ENCODE measurements around the gene APOBEC3G.
A peak's percentile ranks its signal among the peaks of the same experiment; 100 is the strongest.

Gene APOBEC3G

GRCh38 chr22:39129081-39129480 lies 52.0 kb downstream of the APOBEC3G start:
- H3K36me3 ChIP-seq (ENCODE audit: control insufficient read depth, insufficient read depth, low read length) = no peaks in the 10 kb centered on the region
- no peak overlapping the region for H3K4me3 ChIP-seq (ENCODE audit: low read depth, low read length)
- no peak overlapping the region for H3K27ac ChIP-seq (ENCODE audit: low read depth, low read length)
- H3K4me1 ChIP-seq (ENCODE audit: control insufficient read depth, insufficient read depth, low read length) = peaks cover 16% of the 10 kb centered on the region
- H3K9me3 ChIP-seq (ENCODE audit: control insufficient read depth, insufficient read depth, low read length) = no peaks in the 10 kb centered on the region
- H3K9ac ChIP-seq (ENCODE audit: low read depth, low read length) = no peak overlapping the region
- H3K27me3 ChIP-seq (ENCODE audit: control insufficient read depth, insufficient read depth, low read length) = no peaks in the 10 kb centered on the region

- Histone ChIP-seq H3K4me1 (ENCODE audit: control insufficient read depth, insufficient read depth, low read length) (peaks cover 12% of the 10 kb centered on the region), H3K27ac (ENCODE audit: low read depth, low read length) (no peak overlapping the region), H3K9me3 (ENCODE audit: control insufficient read depth, insufficient read depth, low read length) (no peaks in the 10 kb centered on the region), H3K36me3 (ENCODE audit: control insufficient read depth, insufficient read depth, low read length) (no peaks in the 10 kb centered on the region), H3K4me3 (ENCODE audit: low read depth, low read length) (no peak overlapping the region), H3K27me3 (ENCODE audit: control insufficient read depth, insufficient read depth, low read length) (no peaks in the 10 kb centered on the region), H3K9ac (ENCODE audit: low read depth, low read length) (no peak overlapping the region)
Measured at GRCh38 chr22:39129746-39130145, 52.7 kb downstream of the APOBEC3G start.

GRCh38 chr22:39130152-39130704 lies 53.2 kb downstream of the APOBEC3G start:
- Histone ChIP-seq H3K9me3 (ENCODE audit: control insufficient read depth, insufficient read depth, low read length) (no peaks in the 10 kb centered on the region), H3K27ac (ENCODE audit: low read depth, low read length) (no peak overlapping the region), H3K27me3 (ENCODE audit: control insufficient read depth, insufficient read depth, low read length) (no peaks in the 10 kb centered on the region), H3K9ac (ENCODE audit: low read depth, low read length) (no peak overlapping the region), H3K36me3 (ENCODE audit: control insufficient read depth, insufficient read depth, low read length) (no peaks in the 10 kb centered on the region), H3K4me1 (ENCODE audit: control insufficient read depth, insufficient read depth, low read length) (peaks cover 12% of the 10 kb centered on the region), H3K4me3 (ENCODE audit: low read depth, low read length) (no peak overlapping the region)

GRCh38 chr22:39130892-39131855 lies 54.1 kb downstream of the APOBEC3G start:
- H3K9me3 ChIP-seq (ENCODE audit: control insufficient read depth, insufficient read depth, low read length) = no peaks in the 10 kb centered on the region
- peak overlapping the region; percentile 23 for H3K27ac ChIP-seq (ENCODE audit: low read depth, low read length)
- H3K4me1 ChIP-seq (ENCODE audit: control insufficient read depth, insufficient read depth, low read length) = peaks cover 12% of the 10 kb centered on the region
- no peak overlapping the region for H3K4me3 ChIP-seq (ENCODE audit: low read depth, low read length)
- H3K27me3 ChIP-seq (ENCODE audit: control insufficient read depth, insufficient read depth, low read length) = no peaks in the 10 kb centered on the region
- H3K9ac ChIP-seq (ENCODE audit: low read depth, low read length) = no peak overlapping the region
- no peaks in the 10 kb centered on the region for H3K36me3 ChIP-seq (ENCODE audit: control insufficient read depth, insufficient read depth, low read length)

GRCh38 chr22:39132281-39132680 lies 55.2 kb downstream of the APOBEC3G start:
- Histone ChIP-seq H3K27me3 (ENCODE audit: control insufficient read depth, insufficient read depth, low read length) (no peaks in the 10 kb centered on the region), H3K27ac (ENCODE audit: low read depth, low read length) (no peak overlapping the region), H3K36me3 (ENCODE audit: control insufficient read depth, insufficient read depth, low read length) (no peaks in the 10 kb centered on the region), H3K4me3 (ENCODE audit: low read depth, low read length) (no peak overlapping the region), H3K4me1 (ENCODE audit: control insufficient read depth, insufficient read depth, low read length) (peaks cover 12% of the 10 kb centered on the region), H3K9me3 (ENCODE audit: control insufficient read depth, insufficient read depth, low read length) (no peaks in the 10 kb centered on the region), H3K9ac (ENCODE audit: low read depth, low read length) (no peak overlapping the region)

- no peak overlapping the region for H3K27ac ChIP-seq (ENCODE audit: low read depth, low read length)
- peaks cover 12% of the 10 kb centered on the region for H3K4me1 ChIP-seq (ENCODE audit: control insufficient read depth, insufficient read depth, low read length)
Measured at GRCh38 chr22:39132871-39133524, 55.9 kb downstream of the APOBEC3G start.

GRCh38 chr22:39133871-39134270 lies 56.8 kb downstream of the APOBEC3G start:
- Histone ChIP-seq H3K4me1 (ENCODE audit: control insufficient read depth, insufficient read depth, low read length) (peaks cover 12% of the 10 kb centered on the region), H3K36me3 (ENCODE audit: control insufficient read depth, insufficient read depth, low read length) (no peaks in the 10 kb centered on the region), H3K9ac (ENCODE audit: low read depth, low read length) (no peak overlapping the region), H3K4me3 (ENCODE audit: low read depth, low read length) (no peak overlapping the region), H3K27ac (ENCODE audit: low read depth, low read length) (no peak overlapping the region), H3K27me3 (ENCODE audit: control insufficient read depth, insufficient read depth, low read length) (no peaks in the 10 kb centered on the region), H3K9me3 (ENCODE audit: control insufficient read depth, insufficient read depth, low read length) (no peaks in the 10 kb centered on the region)

More at GRCh38 chr22:39132871-39133524, 55.9 kb downstream of the APOBEC3G start:
- Histone ChIP-seq H3K27me3 (ENCODE audit: control insufficient read depth, insufficient read depth, low read length) (no peaks in the 10 kb centered on the region), H3K36me3 (ENCODE audit: control insufficient read depth, insufficient read depth, low read length) (no peaks in the 10 kb centered on the region), H3K4me3 (ENCODE audit: low read depth, low read length) (no peak overlapping the region), H3K9me3 (ENCODE audit: control insufficient read depth, insufficient read depth, low read length) (no peaks in the 10 kb centered on the region), H3K9ac (ENCODE audit: low read depth, low read length) (no peak overlapping the region)

- H3K9me3 ChIP-seq (ENCODE audit: control insufficient read depth, insufficient read depth, low read length) = no peaks in the 10 kb centered on the region
- H3K36me3 ChIP-seq (ENCODE audit: control insufficient read depth, insufficient read depth, low read length) = no peaks in the 10 kb centered on the region
- H3K9ac ChIP-seq (ENCODE audit: low read depth, low read length) = no peak overlapping the region
- no peaks in the 10 kb centered on the region for H3K27me3 ChIP-seq (ENCODE audit: control insufficient read depth, insufficient read depth, low read length)
- no peak overlapping the region for H3K4me3 ChIP-seq (ENCODE audit: low read depth, low read length)
- no peak overlapping the region for H3K27ac ChIP-seq (ENCODE audit: low read depth, low read length)
- H3K4me1 ChIP-seq (ENCODE audit: control insufficient read depth, insufficient read depth, low read length) = peaks cover 12% of the 10 kb centered on the region
Measured at GRCh38 chr22:39134366-39135091, 57.5 kb downstream of the APOBEC3G start.

GRCh38 chr22:39135092-39135896 lies 58.2 kb downstream of the APOBEC3G start:
- Histone ChIP-seq H3K36me3 (ENCODE audit: control insufficient read depth, insufficient read depth, low read length) (no peaks in the 10 kb centered on the region), H3K27ac (ENCODE audit: low read depth, low read length) (no peak overlapping the region), H3K9me3 (ENCODE audit: control insufficient read depth, insufficient read depth, low read length) (no peaks in the 10 kb centered on the region)

GRCh38 chr22:39136317-39136716 lies 59.2 kb downstream of the APOBEC3G start:
- no peaks in the 10 kb centered on the region for H3K9me3 ChIP-seq (ENCODE audit: control insufficient read depth, insufficient read depth, low read length)
- H3K4me1 ChIP-seq (ENCODE audit: control insufficient read depth, insufficient read depth, low read length) = peaks cover 3% of the 10 kb centered on the region
- H3K9ac ChIP-seq (ENCODE audit: low read depth, low read length) = no peak overlapping the region
- H3K36me3 ChIP-seq (ENCODE audit: control insufficient read depth, insufficient read depth, low read length) = no peaks in the 10 kb centered on the region
- no peak overlapping the region for H3K4me3 ChIP-seq (ENCODE audit: low read depth, low read length)
- no peak overlapping the region for H3K27ac ChIP-seq (ENCODE audit: low read depth, low read length)
- H3K27me3 ChIP-seq (ENCODE audit: control insufficient read depth, insufficient read depth, low read length) = no peaks in the 10 kb centered on the region

More at GRCh38 chr22:39135092-39135896, 58.2 kb downstream of the APOBEC3G start:
- H3K27me3 ChIP-seq (ENCODE audit: control insufficient read depth, insufficient read depth, low read length) = no peaks in the 10 kb centered on the region
- H3K9ac ChIP-seq (ENCODE audit: low read depth, low read length) = no peak overlapping the region
- no peak overlapping the region for H3K4me3 ChIP-seq (ENCODE audit: low read depth, low read length)
- H3K4me1 ChIP-seq (ENCODE audit: control insufficient read depth, insufficient read depth, low read length) = peaks cover 12% of the 10 kb centered on the region
